Neural cell (in vitro differentiated cells): ENCODE measurements around the gene GUCY2C.

Experiments
- EP300 ChIP-seq: fragments of 450-650 bp; conservative IDR thresholded peaks from 2 replicates; pipeline ENCODE4 v1.6.1; 2014; ENCODE audit warnings: antibody characterized with exemption, mild to moderate bottlenecking, moderate library complexity; ENCODE audit not compliant: poor library complexity, severe bottlenecking
- EZH2 ChIP-seq: fragments of 200-600, 300-800 bp; shearing (Covaris generic), sonication (generic); IDR thresholded peaks from 2 replicates; pipeline ENCODE4 v1.6.1; 2014; ENCODE audit warnings: antibody characterized with exemption, low read length, borderline replicate concordance, mild to moderate bottlenecking; ENCODE audit not compliant: insufficient read depth, poor library complexity, severe bottlenecking
- POLR2AphosphoS5 ChIP-seq: IDR thresholded peaks from 2 replicates; pipeline ENCODE4 v1.6.1; 2012
- SMC3 ChIP-seq: fragments of 450-650 bp; conservative IDR thresholded peaks from 2 replicates; pipeline ENCODE4 v1.6.1; 2014; ENCODE audit warnings: antibody characterized with exemption, mild to moderate bottlenecking, moderate library complexity; ENCODE audit not compliant: poor library complexity
- TAF1 ChIP-seq: IDR thresholded peaks from 2 replicates; pipeline ENCODE4 v1.6.1; 2012; ENCODE audit warnings: low read depth
- TF ChIP-seq, protein P1 (sequence below): fragments of 450-650 bp; IDR thresholded peaks from 2 replicates; pipeline ENCODE4 v1.5.1; 2014; ENCODE audit warnings: antibody characterized with exemption, mild to moderate bottlenecking, moderate library complexity; ENCODE audit not compliant: poor library complexity, severe bottlenecking

- TF ChIP-seq, protein P1, sequence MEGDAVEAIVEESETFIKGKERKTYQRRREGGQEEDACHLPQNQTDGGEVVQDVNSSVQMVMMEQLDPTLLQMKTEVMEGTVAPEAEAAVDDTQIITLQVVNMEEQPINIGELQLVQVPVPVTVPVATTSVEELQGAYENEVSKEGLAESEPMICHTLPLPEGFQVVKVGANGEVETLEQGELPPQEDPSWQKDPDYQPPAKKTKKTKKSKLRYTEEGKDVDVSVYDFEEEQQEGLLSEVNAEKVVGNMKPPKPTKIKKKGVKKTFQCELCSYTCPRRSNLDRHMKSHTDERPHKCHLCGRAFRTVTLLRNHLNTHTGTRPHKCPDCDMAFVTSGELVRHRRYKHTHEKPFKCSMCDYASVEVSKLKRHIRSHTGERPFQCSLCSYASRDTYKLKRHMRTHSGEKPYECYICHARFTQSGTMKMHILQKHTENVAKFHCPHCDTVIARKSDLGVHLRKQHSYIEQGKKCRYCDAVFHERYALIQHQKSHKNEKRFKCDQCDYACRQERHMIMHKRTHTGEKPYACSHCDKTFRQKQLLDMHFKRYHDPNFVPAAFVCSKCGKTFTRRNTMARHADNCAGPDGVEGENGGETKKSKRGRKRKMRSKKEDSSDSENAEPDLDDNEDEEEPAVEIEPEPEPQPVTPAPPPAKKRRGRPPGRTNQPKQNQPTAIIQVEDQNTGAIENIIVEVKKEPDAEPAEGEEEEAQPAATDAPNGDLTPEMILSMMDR, result no peak
- TF ChIP-seq POLR2AphosphoS5, result no peak
- no peak for TF ChIP-seq EZH2
- no peak for TF ChIP-seq EP300
- TF ChIP-seq TAF1, result no peak
- TF ChIP-seq SMC3, result no peak
Observed at GRCh38 chr12:14643251-14643650, 53.1 kb downstream of the GUCY2C start.
